Erythroblast (primary cell): ENCODE results near the gene SCN8A.

ENCODE experiments used
- GATA1 ChIP-seq: IDR thresholded peaks from 2 replicates; pipeline ENCODE4 v1.6.1; 2011; ENCODE audit warnings: low read depth, mild to moderate bottlenecking, control low read depth, low read length, moderate library complexity
- POLR2A ChIP-seq: IDR thresholded peaks from 2 replicates; pipeline ENCODE4 v1.6.1; 2011; ENCODE audit warnings: mild to moderate bottlenecking, low read length

GRCh38 chr12:51693569-51693968, 102.5 kb downstream of the SCN8A start:
- no peak for TF ChIP-seq POLR2A
- no peak for TF ChIP-seq GATA1
